LNCAP (cell line): Measurements from ENCODE around the gene VDR.

Experiments
- TF ChIP-seq, protein P1 (sequence below): fragments of 450-650 bp; IDR thresholded peaks from 2 replicates; pipeline ENCODE4 v1.5.1; 2017; ENCODE audit warnings: mild to moderate bottlenecking

VDR gene

DNA sequence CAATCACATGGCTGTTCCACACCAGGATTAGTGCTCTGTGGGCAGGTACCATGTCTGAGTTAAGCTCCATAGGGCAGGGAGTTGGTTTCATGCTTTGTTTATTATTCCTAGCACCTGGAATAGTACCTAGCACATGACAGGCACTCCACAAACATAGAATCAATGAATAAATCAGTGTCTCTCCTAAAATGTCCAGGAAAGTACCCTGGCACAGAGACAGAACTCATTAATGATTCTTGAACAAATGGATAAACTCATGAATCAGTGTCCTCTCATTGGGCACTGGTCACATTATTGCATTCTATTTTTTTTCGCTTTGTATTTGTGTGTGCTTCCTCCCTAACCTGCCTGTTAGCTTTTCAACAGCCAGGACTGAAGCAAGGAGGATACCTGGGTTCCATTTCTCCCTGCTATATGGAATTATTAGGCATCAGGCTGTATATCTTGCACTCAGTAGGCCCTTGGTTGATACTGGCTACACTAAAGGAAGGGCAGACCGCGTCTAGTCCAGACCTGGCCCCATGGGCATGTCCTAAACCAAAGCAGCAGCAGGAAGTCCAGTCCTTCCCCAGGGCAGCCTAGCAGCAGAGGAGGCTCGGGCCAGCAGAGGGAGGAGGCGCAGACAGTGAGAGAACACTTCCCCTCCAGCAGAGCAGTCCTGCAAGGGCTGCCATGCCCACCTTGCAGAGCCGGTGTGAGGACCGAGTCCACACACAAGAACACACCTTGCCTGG lies 103.5 kb downstream of the VDR start:
- TF ChIP-seq, protein P1, sequence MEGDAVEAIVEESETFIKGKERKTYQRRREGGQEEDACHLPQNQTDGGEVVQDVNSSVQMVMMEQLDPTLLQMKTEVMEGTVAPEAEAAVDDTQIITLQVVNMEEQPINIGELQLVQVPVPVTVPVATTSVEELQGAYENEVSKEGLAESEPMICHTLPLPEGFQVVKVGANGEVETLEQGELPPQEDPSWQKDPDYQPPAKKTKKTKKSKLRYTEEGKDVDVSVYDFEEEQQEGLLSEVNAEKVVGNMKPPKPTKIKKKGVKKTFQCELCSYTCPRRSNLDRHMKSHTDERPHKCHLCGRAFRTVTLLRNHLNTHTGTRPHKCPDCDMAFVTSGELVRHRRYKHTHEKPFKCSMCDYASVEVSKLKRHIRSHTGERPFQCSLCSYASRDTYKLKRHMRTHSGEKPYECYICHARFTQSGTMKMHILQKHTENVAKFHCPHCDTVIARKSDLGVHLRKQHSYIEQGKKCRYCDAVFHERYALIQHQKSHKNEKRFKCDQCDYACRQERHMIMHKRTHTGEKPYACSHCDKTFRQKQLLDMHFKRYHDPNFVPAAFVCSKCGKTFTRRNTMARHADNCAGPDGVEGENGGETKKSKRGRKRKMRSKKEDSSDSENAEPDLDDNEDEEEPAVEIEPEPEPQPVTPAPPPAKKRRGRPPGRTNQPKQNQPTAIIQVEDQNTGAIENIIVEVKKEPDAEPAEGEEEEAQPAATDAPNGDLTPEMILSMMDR, result no peak

DNA sequence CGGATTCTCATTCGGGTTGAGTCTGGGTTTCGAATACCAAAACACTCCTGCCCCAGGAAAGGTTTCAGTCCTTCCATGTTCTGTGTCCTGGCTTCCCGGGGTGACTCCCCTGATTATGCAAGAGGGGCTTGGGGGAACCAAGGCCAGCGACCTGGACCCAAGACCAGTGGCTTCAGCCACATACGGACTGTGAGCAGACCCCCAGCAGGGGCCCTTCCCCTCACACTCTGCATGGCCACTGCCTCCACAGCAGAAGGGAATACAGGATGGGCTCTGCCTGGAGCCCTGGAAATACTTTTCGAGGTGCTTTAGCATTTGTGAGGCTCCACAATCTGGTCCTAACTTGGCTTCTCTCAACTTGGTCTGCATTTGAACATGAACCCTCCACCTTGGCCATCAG lies 104.2 kb downstream of the VDR start:
- TF ChIP-seq, protein P1, result no peak

DNA sequence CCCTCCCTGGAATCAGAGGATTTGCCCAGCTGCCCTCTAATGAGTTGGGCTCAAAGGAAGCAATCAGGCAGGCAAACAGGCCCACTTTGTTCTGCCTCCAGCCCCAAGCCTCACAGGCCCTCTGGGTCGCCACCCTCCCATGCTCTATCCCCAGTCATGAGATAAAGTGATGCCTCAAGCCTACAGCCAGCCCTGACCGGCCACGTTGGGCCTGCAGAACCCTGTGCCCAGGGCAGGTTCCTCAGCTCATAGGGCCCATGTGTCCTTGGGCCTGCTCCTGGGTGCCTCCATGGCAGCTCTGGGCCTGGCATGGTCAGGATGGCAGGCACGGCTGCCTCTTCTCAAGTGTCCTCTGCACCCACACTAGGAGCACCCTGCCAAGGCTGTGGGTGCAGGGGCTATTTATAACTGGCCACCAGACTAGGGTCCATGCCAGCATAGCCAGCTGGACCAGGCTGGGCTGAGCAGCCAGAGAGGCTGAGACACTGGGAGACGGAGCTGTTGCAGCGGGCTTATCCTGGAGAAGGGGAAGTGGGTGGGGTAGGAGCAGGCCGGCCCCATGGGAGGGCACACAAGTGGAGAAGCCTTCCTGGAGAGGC lies 105.3 kb downstream of the VDR start:
- TF ChIP-seq, protein P1, result no peak

DNA sequence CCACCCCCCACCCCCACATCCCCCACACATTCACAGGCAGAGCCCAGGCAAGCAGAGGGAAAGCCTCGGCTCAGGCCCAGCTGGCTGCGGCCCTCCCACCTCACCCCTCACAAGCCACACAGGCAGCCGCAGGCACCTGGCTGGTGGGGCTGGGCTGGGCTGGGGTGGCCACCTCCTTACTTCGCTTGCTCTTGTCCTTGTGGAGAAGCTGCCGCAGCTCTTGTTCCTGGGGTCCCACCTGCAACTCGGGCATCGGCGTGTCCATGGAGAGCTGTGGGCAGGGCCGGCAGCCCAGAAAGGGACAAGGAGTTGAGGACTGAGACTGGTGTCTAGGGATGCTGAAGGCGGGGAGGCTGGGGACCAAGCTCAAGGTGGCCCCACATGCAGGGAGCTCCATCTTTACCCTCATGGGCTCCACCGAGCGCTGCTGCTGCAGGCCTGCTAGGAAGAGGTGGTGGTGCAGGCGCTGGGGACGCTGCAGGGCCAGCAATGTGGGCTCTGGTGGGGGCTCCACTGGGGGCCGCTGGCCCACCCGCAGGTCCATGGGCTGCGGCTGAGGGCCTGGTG lies 106.3 kb downstream of the VDR start:
- TF ChIP-seq, protein P1, result no peak

DNA sequence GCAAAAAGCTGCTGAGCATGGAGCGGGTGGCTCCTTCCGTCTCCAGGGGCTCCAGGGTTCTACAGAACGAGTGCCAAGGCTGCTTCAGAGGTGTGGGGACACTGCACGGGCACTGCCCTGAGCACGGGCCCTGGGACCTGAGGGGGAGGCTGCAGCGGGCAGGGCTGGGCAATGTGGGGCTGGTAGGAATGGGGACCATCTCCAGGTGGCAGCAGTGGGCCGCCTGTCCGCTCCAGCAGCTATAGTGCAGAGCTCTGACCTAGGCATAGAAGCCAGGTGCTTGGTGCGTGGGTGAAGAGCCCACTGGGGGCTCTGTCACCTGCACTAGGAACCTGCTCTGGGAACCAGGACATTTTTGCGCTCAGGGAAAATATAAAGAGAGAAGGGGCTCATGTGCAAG lies 107.4 kb downstream of the VDR start:
- TF ChIP-seq, protein P1, result no peak

DNA sequence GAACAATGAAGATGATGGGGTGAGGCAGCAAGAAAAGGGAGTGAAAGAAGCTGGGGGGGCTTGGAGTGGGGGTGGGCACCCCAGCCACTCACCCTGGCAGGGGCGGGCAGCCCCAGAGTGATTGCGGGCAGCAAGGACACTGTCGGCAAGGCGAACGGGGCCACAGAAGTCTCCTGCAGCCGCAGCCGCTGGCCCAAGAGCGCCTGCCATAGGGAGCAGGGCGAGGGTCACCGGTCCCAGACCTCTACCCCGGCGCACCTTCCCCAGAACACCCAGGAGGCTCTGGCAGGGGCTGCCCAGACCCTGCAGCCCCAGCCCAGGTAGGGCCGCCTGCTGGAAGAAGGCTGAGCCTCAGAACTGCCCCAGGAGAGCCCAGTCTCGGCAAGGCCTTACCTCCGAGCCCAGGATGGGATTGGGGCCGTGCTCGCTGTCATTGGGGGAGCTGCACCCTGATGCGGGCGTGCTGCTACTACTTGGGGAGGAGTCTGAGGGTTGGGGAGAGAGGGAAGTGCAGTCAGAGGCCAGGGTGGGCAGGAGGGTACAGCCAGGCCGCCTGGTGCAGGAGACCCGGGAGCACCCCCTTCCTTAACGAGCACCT lies 108.9 kb downstream of the VDR start:
- TF ChIP-seq, protein P1, result no peak

DNA sequence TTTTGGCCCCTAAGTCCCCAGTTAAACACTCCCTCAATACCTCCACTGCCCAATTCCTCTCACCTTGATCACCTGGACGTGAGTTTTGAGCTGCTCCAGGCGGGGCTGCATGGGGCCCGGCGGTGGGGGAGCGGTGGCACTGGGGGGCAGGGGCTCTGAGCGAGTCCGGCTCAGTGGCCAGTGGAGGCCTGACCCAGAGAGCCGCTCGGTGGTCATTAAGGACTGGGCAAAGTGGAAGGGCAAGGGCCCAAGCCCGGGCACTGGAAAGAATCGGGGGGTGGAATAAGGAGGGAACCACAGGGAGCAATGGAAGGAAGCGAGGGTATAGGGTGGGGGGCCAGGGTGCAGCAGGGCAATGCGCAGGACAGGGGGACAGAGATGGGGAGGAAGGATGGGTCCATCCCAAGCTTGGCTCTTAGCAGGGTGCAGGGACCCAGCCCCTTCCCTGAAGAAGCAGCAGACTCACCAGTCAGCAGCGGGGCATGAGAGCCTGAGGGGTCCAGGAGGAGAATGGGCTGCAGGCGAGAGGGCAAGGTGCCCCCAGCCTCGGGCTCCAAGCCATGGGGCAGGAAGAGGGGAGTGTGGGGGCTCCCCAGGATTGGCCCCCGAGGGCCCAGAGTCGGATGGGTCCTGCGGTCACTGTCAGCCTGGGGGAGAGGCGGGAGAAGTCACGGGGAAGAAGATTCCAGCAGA lies 109.5 kb downstream of the VDR start:
- TF ChIP-seq, protein P1, result no peak
